EH (cell line): ENCODE results near the gene UROS.

Source experiments
- DNase-seq: peaks from one replicate; pipeline ENCODE4 v3.0.0-alpha.2; 2015; ENCODE audit warnings: low read depth

The UROS gene

GRCh38 chr10:125762692-125763648, 60.1 kb downstream of the UROS start:
- no peak for DNase-seq

DNA sequence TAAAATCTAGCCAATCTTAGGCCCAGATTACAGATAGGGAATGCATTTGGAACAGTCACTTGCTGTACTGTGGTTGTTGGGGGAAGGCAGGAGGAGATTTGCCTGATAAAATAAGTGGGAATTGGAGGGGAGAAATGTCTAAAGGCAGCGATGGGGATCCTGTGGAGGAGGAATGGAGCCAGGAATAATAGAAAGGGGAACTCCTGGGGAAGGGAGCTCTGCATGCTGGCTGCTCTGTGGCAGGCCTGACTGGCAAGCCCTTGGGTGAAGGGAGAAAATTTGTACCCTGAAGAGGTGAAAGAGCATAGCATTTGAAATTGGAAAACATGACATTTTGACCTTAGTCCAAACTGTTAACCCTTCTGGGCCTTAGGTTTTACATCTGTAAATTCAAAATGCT, 61.1 kb downstream of the UROS start:
- DNase-seq = no peak

GRCh38 chr10:125757742-125758141, 65.3 kb downstream of the UROS start:
- DNase-seq = no peak

- no peak for DNase-seq
Measured at GRCh38 chr10:125756853-125757487, 66.1 kb downstream of the UROS start.

GRCh38 chr10:125756196-125756595, 66.9 kb downstream of the UROS start:
- DNase-seq = no peak

DNA sequence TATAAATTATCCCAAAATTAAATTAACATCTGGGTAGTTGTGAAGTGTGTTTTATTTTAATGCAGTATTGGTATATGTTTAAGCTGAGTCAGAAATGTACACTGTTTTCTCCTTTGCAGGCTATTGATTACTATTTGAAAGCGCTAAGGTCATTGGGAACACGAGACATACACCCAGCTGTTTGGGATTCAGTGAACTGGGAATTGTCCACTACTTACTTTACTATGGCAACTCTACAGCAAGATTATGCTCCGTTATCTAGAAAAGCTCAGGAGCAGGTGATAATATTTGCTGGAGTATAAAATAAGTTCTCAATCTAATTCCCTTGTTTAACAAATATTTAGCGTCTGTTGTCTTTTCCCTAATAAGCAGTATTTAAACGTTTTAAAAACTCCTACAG, 75.6 kb downstream of the UROS start:
- DNase-seq = no peak

GRCh38 chr10:125744909-125745308, 78.1 kb downstream of the UROS start:
- no peak for DNase-seq

DNA sequence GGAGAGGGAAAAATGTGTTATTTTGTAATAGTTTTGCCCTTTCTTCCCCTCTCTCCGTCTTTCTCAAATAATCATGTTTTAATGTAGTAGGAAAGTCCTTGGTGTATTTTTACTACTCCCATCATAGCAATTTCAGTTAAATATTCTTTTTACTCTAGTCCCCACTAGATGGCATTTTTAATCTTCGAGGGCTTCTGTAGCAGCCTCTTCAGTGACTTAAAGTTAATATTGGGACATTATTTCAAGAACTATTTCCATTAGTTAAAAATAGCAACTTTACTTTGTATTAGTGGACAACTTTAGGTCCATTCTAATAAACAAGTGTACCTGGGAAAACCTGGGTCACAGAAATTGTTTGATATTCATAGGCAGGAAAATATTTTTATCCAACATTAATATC, 80.6 kb downstream of the UROS start:
- DNase-seq = peak; percentile 4

DNA sequence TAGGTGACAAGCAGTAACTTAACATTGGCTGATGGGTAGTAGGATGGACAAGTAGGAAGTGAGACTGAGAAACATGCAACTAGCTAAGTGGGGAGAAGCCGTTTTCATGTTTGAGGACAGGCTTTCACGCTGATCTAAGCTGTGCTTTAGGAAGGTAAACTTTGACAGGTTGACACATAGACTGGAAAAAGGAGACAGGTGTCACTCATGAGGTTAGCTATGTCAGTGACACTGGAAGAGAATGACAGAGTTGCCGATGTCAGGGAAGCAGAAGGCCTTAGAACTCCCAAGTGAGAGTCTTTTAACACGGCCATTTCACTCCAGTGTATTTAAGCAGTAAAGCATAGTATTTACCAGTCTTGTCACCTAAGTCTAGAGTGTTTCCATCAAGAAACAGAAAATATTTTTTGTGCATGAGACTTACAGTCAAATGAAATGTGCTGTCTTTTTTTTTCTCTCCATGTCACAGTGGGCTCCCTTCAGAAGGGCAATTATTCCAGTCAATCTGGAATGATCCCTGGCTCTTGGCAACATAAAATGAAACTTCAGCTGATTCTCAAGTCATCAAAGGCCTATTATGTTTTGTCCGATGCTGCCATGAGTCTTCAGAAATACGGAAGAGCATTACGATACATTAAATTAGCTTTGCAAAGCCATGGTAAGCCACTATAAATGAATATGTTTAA, 82.9 kb downstream of the UROS start:
- DNase-seq = no peak
